DMS79 (cell line): Measurements from ENCODE around the gene F2RL1.
"Not testable (repeated sequence)": the region's sequence is repeated elsewhere in the genome, so short reads cannot be mapped to it uniquely, and the experiment has no call there.

ENCODE experiments used
- DNase-seq: peaks from one replicate; lab custom pipeline; 2025; lab: John Stamatoyannopoulos, UW

Gene F2RL1

DNA sequence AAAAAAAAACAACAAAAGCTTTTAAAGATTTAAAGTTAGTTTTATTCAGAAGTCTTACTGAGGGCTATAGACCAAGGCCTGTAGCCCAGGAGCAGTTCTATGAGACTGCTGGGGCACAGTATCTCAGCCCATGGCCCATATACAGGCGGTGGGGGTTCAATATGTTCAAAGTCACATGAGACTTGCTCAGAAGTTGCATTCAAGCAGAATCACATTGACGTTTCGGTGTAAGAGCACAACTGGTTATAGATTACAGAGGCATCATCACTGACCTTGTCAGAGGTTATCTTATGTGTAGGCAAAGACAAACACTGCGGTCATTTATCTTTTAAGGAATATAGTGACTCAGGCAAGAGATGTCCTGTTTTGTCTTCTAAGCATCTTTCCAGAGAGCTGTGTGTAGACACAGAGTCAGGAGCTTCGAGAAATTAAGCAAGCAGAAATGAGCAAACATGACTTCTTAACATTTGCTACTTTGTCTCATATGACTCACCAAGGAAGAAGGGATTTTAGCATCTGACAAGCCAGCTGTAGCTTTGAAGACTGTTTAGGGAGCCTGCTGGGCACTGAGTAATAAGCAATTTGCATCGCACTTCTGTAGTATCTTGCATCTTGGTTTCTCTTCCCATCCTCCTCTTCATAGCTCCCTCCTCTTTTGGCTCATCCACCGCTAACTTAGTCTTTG, 12.9 kb upstream of the F2RL1 start:
- DNase-seq: no peak

- DNase-seq: no peak
Measured at GRCh38 chr5:76807296-76807695, 11.5 kb upstream of the F2RL1 start.

- no peak for DNase-seq
Measured at GRCh38 chr5:76808141-76808691, 10.6 kb upstream of the F2RL1 start.

GRCh38 chr5:76809141-76809540, 9.7 kb upstream of the F2RL1 start:
- no peak for DNase-seq

DNA sequence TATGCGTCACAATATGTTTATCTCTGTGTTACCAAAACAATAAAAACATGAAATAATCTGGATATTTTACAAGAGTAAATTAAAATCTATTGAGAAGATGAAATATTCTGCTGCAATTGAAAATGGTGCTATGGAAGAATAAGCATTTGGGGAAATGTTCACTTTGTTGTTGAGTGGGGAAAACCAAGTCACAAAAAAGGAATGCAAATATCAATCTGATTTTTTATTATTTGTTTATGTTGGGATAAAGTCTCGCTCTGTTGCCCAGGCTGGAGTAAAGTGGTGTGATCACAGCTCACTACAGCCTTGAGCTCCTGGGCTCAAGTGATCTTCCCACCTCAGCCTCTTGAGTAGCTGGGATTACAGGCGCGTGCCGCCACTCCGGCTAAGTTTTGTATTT, 8.6 kb upstream of the F2RL1 start:
- no peak for DNase-seq

- no peak for DNase-seq
Measured at GRCh38 chr5:76811214-76811613, 7.6 kb upstream of the F2RL1 start.

DNA sequence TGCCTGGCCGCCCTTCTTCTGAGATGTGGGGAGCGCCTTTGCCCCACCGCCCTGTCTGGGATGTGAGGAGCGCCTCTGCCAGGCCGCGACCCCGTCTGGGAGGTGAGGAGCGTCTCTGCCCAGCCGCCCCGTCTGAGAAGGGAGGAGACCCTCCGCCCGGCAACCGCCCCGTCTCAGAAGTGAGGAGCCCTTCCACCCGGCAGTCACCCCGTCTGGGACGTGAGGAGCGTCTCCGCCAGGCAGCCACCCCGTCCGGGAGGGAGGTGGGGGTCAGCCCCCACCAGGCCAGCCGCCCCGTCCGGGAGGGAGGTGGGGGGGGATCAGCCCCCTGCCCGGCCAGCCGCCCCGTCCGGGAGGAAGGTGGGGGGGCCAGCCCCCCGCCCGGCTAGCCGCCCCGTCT, 6.6 kb upstream of the F2RL1 start:
- not testable (repeated sequence) for DNase-seq

DNA sequence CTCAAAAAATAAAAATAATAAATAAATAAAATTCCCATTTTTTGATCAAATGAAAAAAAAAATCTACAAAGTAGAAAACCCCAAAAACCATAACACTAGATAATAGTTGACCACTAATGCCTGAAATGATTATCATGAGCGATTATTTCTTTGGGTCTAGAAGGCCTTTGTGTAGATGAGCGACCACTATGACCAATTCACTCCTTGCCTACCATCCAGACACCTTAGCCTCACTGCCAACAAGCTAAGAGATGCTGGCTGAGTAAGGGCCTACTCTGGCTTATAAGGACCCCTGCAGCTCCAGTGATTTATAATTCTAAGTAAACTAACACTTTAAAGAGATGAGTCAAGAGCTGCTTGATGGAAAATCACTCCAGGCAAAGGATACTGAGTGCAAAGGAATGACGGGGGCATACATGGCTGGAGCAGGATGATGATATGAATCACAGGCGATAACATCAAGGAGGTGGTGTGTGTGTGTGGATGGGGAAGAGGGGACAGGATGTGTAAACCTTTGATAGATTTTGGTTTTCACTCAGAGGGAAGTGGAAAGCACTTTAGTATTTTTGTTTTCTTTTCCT, 4.8 kb upstream of the F2RL1 start:
- no peak for DNase-seq

- DNase-seq: no peak
Measured at GRCh38 chr5:76816110-76816831, 2.6 kb upstream of the F2RL1 start.

GRCh38 chr5:76819851-76820525, 1.2 kb downstream of the F2RL1 start:
- no peak for DNase-seq

GRCh38 chr5:76820526-76820890, 1.7 kb downstream of the F2RL1 start:
- no peak for DNase-seq

DNA sequence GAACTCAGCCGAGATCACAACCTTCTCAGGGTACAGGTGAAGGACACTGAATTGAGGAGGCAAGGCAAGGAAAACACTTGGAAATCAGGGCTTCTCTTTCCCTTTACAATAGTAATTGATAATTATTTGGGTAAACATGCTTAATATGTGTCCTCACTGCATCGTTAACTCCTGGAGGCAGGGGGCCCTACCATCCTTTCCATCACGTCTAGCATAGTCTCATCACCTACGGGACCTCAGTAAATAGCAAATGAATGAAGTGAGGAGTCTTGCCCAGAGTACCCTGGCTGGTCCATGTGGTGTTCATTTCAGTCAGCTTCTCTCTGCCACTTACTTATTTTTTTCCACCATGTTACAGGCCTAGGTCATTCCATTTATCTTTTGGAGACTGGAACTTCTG, 2.3 kb downstream of the F2RL1 start:
- DNase-seq: no peak

GRCh38 chr5:76822105-76822731, 3.4 kb downstream of the F2RL1 start:
- DNase-seq: not testable (repeated sequence)

- DNase-seq: not testable (repeated sequence)
Measured at GRCh38 chr5:76826416-76826815, 7.6 kb downstream of the F2RL1 start.

GRCh38 chr5:76831110-76831452, 12.3 kb downstream of the F2RL1 start:
- no peak for DNase-seq

DNA sequence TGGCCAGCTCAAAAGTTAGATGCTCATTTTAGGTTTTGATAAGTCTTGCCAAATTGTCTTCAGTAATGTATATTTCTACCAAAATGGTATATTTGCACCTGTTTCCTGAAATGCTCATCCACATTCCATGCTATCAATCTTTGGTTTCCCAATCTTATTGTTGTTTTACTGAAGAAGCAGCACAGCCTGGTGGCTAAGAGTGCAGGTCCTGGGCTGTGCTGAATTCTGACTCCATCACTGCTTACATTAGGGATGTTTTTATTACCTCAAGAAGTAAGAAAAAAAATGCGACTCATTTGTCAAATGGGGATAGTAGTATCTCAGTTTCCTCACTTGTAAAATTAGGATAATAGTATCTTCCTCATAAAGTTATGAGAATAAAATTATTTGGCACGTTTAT, 17.4 kb downstream of the F2RL1 start:
- no peak for DNase-seq

GRCh38 chr5:76836585-76836984, 17.8 kb downstream of the F2RL1 start:
- DNase-seq: no peak

DNA sequence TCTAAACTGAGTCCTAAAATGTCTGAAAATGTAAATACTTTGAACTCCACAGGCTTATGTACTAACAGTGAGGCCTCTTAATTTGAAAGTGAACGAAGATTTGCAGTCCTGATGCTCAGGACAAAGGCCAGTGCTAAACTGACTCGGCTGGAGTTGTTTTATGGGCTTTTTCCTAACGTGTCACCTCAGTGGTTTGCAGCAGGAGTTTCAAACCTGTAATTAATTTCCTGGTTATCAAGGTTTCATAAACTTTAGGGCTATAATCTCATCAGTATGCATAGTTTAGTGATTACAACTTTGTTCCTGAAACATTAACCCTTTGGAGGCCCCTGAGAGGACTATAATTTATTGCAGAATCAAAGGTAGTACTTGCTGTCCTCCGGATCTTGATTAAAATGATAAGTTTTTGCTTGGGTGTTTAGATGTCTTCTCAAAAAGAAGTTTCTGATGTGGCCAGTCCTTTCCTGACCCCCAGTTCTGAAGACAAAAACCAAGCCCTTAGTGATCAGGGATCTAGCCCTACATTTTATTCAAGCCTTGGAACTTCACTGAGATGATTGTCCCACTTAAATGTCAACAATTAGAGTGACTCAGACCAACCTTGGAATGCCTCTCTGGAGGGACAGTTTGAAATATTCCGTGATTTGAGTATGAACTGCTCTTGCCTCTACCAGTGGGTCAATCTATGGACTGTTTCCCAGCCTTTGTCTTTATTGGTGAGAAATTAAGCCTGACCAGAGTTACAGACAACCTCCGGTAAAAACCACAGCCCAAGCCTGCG, 19.8 kb downstream of the F2RL1 start:
- DNase-seq: no peak

DNA sequence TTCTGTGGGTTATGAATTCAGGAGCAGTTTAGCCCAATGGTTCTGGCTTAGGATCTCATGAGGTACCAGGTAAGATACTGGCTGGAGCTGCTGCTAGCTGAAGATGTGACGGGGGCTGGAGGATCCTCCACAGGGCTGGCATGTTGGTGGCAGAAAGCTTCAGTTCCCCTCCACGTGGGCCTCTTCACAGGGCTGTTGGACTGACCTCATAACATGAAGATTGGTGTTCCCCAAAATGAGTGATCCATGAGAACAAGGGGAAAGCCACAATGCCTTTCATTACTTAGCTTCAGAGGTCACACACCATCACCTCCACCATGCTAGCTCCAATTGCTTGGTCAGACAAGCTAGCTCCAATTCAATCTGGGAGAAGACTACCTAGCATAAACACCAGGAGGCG, 22.5 kb downstream of the F2RL1 start:
- DNase-seq: no peak

DNA sequence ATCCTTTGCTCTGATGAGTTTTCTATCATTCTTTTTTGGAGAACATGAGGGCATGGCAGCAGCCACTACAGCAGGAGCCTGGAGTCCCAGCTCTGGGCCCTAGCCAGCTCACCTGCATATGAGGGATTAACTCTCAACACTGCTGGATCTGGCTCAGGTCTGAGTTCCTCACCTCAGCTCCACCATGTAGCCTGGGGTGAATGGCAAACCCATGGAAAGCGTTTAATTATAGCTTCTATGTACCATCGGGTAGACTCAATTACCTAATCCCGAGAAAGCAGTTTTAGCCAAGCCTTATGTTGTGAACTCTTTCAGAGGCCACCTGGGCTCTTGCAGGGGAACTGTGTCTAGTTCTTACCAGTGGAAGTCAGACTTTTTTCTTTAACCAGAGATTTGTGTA, 27.1 kb downstream of the F2RL1 start:
- no peak for DNase-seq
